ENCODE data around the gene TXNDC17. TPM values are rescaled to one million over a fixed set of nuclear protein-coding genes. Genes with fewer than 3 reads are reported as not detected.

Gene TXNDC17
- total and polyA plus RNA-seq, 2 of the 13 experiments (the other 11 are each of a cell fraction or from before 2014, with no cell fraction given): 188 to 266 TPM

- TF ChIP-seq ZNF367 (CRISPR knock-in tag; IDR thresholded peaks at IDR 0.05; ENCODE audit: borderline replicate concordance) (0 out of 2 replicates have a peak, but pooled peaks have one; percentile 79), ZBTB7B (CRISPR knock-in tag; IDR thresholded peaks at IDR 0.05) (peak; percentile 82), DNMT3B (CRISPR knock-in tag; conservative IDR thresholded peaks at IDR 0.05) (peak; percentile 95), ZFP1 (CRISPR knock-in tag; IDR thresholded peaks at IDR 0.05) (peak; percentile 41; the same call in 1 of the 2 replicates), ZZZ3 (CRISPR knock-in tag; IDR thresholded peaks at IDR 0.05; ENCODE audit: borderline replicate concordance) (no peak), SP4 (CRISPR knock-in tag; IDR thresholded peaks at IDR 0.05) (no peak), RFXANK (CRISPR knock-in tag; IDR thresholded peaks at IDR 0.05) (no peak)
Measured at GRCh38 chr17:6651919-6652452, 11.1 kb downstream of the TXNDC17 start (continued).

GRCh38 chr17:6654841-6655731, 14.2 kb downstream of the TXNDC17 start:
- in situ Hi-C loops (cut with HindIII; ENCODE audit: extremely low pct_ligation_motif_present, low pct_unique_long_range_greater_than_20kb): no loop called here
- Histone ChIP-seq H3K27ac (ENCODE audit: extremely low read length, insufficient read depth, low read length) (no peak overlapping the region), H3K36me3 (replicated peaks in 1 of 2; ENCODE audit: control insufficient read depth in 1 of 2, insufficient read depth in 2 of 2, low read length in 2 of 2) (peaks cover 0 to 2% of the 10 kb centered on the region in 2 experiments; a peak in 3 of 5 replicates), H3K4me1 (ENCODE audit: insufficient read depth, low read length) (peaks cover 40% of the 10 kb centered on the region), H3K4me3 (replicated peaks in 1 of 3; ENCODE audit: insufficient read depth in 1 of 3, low read depth in 2 of 3, low read length in 3 of 3) (0 out of 6 replicates have a peak overlapping the region, but pooled peaks of 1 of the 3 experiments have one; percentile 77), H3K4me2 (ENCODE audit: low read depth, low read length) (peak overlapping the region; percentile 90), H3K27me3 (ENCODE audit: control insufficient read depth in 1 of 2, insufficient read depth in 2 of 2, low read length in 2 of 2) (no peaks in the 10 kb centered on the region; a peak in 1 of 5 replicates), H3K9me3 (ENCODE audit: low read length) (no peaks in the 10 kb centered on the region), H4K20me1 (ENCODE audit: insufficient read depth, low read length) (peaks cover 14% of the 10 kb centered on the region), H3K9ac (ENCODE audit: insufficient read depth, low read depth, low read length) (no peak overlapping the region), H3K79me2 (ENCODE audit: insufficient read depth, low read length) (peaks cover 41% of the 10 kb centered on the region), H2AFZ (ENCODE audit: low read length) (no peak overlapping the region)
- ATAC-seq (no peak), FAIRE-seq (no peak), DNase-seq (ENCODE audit: low spot score) (no peak)
- POLR2A ChIA-PET: no interaction called here
- no TSS peak for BruUV-seq (replicated peaks)
- 95% methylated on average over 35 of the region's 46 CpGs for WGBS (ENCODE audit: low lambda C conversion rate)
- intact Hi-C loops (cut with micrococcal nuclease; ENCODE audit: unreplicated experiment): loop anchor here (5.0 kb wide), 1 partner anchor 357 kb away; the partner anchor contains the start of gene RNASEK
- CTCF ChIA-PET (ENCODE audit: low intra/inter-chr PET ratio, low total read pairs): no interaction called here
- TF ChIP-seq RBFOX2 (IDR thresholded peaks at IDR 0.05; ENCODE audit: low read depth, low read length): peak; percentile 55
- peak; percentile 38 for TF ChIP-seq ZNF687 (CRISPR knock-in tag; IDR thresholded peaks at IDR 0.05)
- peak; percentile 72 for TF ChIP-seq AGO2 (optimal IDR thresholded peaks at IDR 0.05; ENCODE audit: low read depth, low read length)
- TF ChIP-seq ZBTB38 (CRISPR knock-in tag; IDR thresholded peaks at IDR 0.05): 0 out of 2 replicates have a peak, but pooled peaks have one; percentile 20
- no peak for TF ChIP-seq ZNF546 (CRISPR knock-in tag; conservative IDR thresholded peaks at IDR 0.05)

Measured in HepG2 (cell line).